ENCODE results near the gene ADGB.

ADGB gene

DNA sequence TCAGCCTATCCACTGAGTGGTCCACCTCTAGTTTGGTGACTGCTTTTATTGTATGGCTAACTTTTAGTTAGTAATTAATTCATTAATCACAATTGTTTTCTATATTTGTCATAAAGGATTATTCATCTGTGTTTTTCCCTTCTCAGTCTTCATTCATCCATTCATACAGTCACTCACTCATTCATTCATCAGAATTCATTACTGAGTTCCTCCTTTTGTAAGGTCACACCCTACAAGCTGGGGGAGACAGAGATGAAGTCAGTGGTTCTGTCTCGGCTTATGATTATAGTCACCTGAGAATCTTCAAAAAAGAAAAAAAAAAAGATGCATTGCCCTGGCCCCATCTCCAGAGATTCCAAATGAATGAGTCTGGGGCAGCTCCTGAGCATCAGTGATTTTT, 257.1 kb downstream of the ADGB start:
- DNase-seq (ENCODE audit: extremely low read depth, insufficient read length), result no peak
- TF ChIP-seq, protein P1, sequence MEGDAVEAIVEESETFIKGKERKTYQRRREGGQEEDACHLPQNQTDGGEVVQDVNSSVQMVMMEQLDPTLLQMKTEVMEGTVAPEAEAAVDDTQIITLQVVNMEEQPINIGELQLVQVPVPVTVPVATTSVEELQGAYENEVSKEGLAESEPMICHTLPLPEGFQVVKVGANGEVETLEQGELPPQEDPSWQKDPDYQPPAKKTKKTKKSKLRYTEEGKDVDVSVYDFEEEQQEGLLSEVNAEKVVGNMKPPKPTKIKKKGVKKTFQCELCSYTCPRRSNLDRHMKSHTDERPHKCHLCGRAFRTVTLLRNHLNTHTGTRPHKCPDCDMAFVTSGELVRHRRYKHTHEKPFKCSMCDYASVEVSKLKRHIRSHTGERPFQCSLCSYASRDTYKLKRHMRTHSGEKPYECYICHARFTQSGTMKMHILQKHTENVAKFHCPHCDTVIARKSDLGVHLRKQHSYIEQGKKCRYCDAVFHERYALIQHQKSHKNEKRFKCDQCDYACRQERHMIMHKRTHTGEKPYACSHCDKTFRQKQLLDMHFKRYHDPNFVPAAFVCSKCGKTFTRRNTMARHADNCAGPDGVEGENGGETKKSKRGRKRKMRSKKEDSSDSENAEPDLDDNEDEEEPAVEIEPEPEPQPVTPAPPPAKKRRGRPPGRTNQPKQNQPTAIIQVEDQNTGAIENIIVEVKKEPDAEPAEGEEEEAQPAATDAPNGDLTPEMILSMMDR (IDR thresholded peaks at IDR 0.05; ENCODE audit: insufficient read depth, low read length, poor library complexity, severe bottlenecking), result no peak
- H3K36me3 ChIP-seq (ENCODE audit: control insufficient read depth, insufficient read depth, low read length), result no peaks in the 10 kb centered on the region
- H3K4me3 ChIP-seq (replicated peaks; ENCODE audit: low read depth, low read length), result no peak overlapping the region
- no peaks in the 10 kb centered on the region for H3K27me3 ChIP-seq (replicated peaks; ENCODE audit: control insufficient read depth, insufficient read depth, low read length)

DNA sequence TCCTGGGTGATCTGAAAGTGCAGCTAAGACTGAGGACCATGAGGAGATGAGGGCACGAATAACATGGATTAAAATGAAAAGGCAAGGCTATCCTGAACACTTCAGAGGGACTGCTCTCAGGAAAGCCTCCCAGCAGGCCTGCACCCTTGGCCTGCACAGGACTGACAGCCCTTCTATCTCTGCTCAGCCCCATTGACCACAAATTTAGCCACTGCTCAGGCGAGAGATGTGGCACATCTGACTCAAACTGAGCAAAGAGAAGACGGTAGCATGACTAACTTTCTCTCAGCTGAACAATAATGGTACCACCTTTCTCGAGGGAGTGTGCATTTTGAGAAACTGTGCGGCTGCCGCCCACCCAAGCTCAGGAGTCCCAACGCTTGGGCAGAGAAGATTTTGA, 257.5 kb downstream of the ADGB start:
- Histone ChIP-seq H3K36me3 (ENCODE audit: control insufficient read depth, insufficient read depth, low read length) (no peaks in the 10 kb centered on the region), H3K27me3 (replicated peaks; ENCODE audit: control insufficient read depth, insufficient read depth, low read length) (no peaks in the 10 kb centered on the region), H3K4me3 (replicated peaks; ENCODE audit: low read depth, low read length) (no peak overlapping the region)
- DNase-seq (ENCODE audit: extremely low read depth, insufficient read length), result no peak
- TF ChIP-seq, protein P1 (IDR thresholded peaks at IDR 0.05; ENCODE audit: insufficient read depth, low read length, poor library complexity, severe bottlenecking), result no peak

DNA sequence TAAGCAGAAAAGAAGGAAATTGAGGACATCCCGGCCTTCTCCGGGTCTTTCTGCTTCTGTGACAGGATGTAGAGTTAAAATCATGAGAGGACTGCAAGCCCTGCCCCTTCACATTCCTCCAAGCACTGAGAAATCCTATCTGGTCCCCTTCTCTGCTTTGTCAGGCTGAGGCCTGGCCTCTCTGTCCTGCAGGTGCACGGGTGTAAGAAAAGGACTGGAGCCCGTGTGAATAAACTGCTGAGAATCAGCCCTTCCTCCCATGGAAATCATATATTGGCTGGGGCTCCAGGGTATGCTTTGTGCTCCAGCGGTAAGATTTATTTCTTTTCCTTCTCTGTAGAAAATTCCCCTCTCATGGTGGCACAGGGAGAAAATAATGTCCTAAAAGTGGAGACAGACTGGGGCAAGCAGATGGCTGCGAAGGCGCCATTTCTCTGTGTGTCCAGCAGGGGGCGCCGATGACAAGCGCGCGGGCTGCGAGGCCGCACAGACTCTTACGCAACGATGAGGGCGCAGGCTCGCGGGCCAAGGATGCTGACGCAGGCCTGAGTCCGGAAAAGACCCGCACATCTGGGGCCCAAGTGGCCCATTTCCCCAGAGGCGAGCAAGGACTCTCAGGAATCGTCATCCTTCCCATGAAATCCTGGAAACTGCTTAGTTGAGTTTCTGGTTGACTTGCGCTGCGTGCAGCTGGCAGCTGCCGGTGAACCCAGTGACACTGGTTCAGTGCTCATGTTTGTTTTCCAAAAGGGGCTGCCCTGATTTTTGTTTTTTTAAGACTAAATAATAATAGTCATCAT, 258.6 kb downstream of the ADGB start:
- TF ChIP-seq, protein P1 (IDR thresholded peaks at IDR 0.05; ENCODE audit: insufficient read depth, low read length, poor library complexity, severe bottlenecking), result peak; percentile 98
- no peaks in the 10 kb centered on the region for H3K27me3 ChIP-seq (replicated peaks; ENCODE audit: control insufficient read depth, insufficient read depth, low read length)
- peak; percentile 66 for DNase-seq (ENCODE audit: extremely low read depth, insufficient read length)
- H3K4me3 ChIP-seq (replicated peaks; ENCODE audit: low read depth, low read length), result peak overlapping the region; percentile 40
- H3K36me3 ChIP-seq (ENCODE audit: control insufficient read depth, insufficient read depth, low read length), result no peaks in the 10 kb centered on the region

GRCh38 chr6:146857980-146858347, 259.2 kb downstream of the ADGB start:
- Histone ChIP-seq H3K36me3 (ENCODE audit: control insufficient read depth, insufficient read depth, low read length) (no peaks in the 10 kb centered on the region), H3K27me3 (replicated peaks; ENCODE audit: control insufficient read depth, insufficient read depth, low read length) (no peaks in the 10 kb centered on the region), H3K4me3 (replicated peaks; ENCODE audit: low read depth, low read length) (no peak overlapping the region; the same call in 1 of the 2 replicates)
- DNase-seq (ENCODE audit: extremely low read depth, insufficient read length), result no peak
- TF ChIP-seq, protein P1 (IDR thresholded peaks at IDR 0.05; ENCODE audit: insufficient read depth, low read length, poor library complexity, severe bottlenecking), result no peak

GRCh38 chr6:146859206-146859605, 260.4 kb downstream of the ADGB start:
- no peak for DNase-seq (ENCODE audit: extremely low read depth, insufficient read length)
- H3K4me3 ChIP-seq (replicated peaks; ENCODE audit: low read depth, low read length), result no peak overlapping the region
- H3K27me3 ChIP-seq (replicated peaks; ENCODE audit: control insufficient read depth, insufficient read depth, low read length), result no peaks in the 10 kb centered on the region
- TF ChIP-seq, protein P1 (IDR thresholded peaks at IDR 0.05; ENCODE audit: insufficient read depth, low read length, poor library complexity, severe bottlenecking), result no peak
- no peaks in the 10 kb centered on the region for H3K36me3 ChIP-seq (ENCODE audit: control insufficient read depth, insufficient read depth, low read length)

Measured in GM06990 (cell line).